CD4-positive, alpha-beta T cell treated with Interleukin-17A for 1 hour (primary cell): ENCODE measurements around the gene LAMTOR4.

Experiments used
- DNase-seq: peaks from one replicate; pipeline ENCODE4 v3.0.0-alpha.2; 2020

The LAMTOR4 gene

DNA sequence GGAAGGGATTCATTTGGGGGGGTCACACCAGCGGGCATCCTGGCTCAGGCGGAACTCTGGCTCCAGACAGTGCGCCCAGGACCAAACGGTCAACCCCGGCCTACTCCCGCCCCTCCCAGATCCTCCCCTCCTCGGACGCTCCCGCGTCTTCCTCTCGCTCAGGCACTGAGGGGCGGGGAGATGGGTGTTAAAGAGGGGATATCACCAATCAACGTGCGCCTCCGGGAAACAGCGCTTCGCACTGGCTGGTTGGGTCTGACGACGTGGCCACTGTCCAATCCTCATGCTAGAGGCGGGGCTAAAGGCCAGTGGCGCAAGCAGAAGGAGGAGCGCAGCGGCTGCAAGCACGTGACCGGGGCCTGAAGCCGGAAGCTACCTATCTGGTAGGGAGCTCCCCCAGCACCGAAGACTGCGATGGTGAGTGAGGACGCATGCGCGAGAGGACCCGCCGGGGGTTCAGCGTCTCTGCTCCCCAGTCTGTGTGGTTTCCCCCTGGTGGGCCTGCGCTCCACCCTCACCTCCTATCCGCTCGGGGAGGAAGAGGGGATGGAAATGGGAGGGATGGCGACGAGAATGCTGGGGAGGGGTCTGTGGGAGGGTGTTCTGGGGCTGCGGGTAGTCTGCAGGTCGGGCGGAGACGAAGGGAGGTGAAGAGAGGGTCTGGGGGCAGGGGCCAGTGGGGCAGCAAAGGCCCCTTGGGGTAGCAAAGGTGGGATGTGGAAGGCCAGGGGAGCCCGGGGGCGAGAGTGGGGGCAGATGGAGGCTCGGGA lies at the start of gene LAMTOR4:
TSS of gene LAMTOR4 (plus strand) at position 360 of the 770 bp plus-strand sequence. CDS start at position 415, 55 bp downstream.
- DNase-seq = peak; percentile 99

DNA sequence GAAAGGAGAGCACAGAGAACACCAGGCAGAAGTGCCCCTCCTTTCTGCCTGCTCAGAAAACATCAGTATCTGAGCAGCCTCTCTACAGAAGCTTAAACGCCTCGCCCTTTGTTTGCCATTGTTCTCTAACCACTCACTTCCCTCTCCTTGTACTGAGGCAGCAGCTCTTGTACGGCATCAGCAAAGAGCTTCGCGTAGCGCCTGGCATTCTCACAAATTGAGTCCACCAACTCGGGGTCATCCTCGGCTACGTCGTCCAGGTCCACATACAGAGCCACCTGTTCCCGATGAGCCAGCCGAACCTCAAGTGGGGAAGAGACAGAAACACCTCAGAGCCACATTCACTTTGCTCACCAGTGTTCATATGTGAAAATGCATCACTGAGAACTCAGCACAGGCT lies 49.3 kb upstream of the LAMTOR4 start:
- no peak for DNase-seq

DNA sequence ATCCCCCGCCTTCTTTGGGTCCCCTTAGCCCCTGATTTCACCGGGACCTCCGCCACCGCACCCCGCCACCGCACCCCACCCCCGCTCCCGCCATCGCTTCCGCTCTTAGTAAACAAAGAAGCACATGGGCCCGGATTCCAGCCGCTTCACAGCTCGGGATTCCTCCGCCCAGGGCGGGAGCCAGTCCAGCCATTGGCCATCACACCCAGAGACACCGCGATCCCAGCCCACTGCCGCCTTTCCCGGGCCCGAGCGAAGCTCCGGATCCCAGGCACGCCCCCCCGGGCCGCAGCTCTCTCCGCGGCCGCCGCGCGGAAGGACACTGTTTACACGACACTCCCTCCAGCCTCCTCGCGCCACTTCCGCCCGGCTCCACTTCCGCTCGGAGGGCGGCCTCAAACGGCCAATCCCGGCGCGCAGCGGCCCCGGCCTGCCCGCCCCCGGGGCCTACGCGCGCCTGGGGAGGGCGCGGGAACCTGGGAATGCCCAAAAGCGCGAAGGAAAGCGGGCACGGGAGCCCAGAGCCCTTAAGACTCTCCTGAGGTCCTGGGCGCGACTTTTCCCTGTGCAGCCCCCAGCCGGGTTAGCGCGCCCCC lies 48.2 kb upstream of the LAMTOR4 start:
- DNase-seq = peak; percentile 89

DNA sequence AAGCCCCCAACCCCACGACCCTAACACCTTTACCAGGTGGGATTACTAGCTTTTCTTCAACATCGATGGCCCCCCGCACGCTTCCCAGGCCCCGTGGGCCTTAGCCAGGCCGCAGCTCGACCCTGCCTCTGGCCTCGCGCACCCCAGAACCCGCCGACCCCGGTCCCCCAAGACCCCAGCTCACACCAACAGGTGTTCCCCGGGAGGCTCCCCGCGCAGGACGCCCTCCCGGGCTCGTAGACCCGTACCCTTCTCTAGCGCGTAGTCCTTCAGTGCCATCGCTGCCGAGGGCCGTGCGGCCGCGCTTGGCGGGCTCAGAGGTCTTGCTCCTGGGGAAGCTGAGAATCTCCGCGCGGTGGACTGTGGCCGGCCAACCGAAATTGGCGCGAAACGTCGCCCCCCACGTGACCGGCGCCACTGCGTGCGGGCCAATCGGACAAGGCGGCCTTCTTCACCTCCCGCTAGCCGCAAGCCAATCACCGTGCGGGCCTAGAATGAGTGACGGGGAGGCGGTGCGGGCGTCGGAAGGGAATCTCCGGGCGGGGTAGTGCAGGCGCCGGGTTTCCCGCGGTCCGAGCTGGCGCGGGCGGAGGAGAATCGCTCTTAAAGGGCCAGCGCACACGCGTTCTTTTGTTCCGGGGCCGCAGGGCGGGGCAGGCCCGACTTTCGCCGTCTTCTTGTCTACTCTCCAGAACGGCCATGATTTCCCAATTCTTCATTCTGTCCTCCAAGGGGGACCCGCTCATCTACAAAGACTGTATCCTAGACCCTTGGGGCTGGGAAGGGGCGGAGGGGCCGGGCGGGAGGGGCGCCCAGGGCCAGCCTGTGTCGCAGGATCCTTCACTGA lies 47.5 kb upstream of the LAMTOR4 start, which contains the start of the genes AP4M1 and MCM7:
TSS of gene AP4M1 (plus strand) at position 628 of the 847 bp plus-strand sequence. CDS start at position 700, 72 bp downstream.
TSS of gene MCM7 (minus strand) at position 382 of the 847 bp plus-strand sequence. CDS start at position 279, 103 bp downstream.
- DNase-seq = peak; percentile 97

DNA sequence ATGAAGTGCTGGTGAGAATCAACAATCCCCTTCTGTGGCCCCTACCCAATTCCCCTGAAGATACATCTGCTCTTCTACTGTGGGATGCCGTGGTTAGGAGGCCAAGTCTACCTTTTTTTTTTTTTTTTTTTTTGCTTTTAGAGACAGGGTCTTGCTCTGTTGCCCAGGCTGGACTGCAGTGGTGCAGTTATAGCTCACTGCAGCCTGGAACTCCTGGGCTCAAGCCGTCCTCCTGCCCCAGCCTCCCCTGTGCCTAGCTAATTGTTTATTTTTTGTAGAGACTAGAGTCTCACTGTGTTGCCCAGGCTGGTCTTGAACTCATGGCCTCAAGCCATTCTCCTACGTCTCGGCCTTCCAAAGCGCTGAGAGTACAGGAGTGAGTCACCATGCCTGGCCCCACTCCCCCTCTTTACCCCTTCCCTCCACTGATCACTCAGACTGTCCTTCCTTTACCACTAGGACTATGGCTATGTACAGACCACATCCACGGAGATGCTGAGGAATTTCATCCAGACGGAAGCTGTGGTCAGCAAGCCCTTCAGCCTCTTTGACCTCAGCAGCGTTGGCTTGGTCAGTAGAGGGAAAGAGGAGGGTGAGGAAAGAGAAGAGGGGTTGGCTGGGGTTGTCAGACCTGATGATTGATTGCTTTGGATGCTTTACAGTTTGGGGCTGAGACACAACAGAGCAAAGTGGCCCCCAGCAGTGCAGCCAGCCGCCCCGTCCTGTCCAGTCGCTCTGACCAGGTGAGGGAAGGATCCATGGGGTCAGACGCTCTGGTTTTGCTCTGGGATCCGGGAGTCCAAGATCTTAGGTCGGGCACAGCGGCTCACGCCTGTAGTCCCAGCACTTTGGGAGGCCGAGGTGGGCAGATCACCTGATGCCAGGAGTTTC lies 45.5 kb upstream of the LAMTOR4 start:
- no peak for DNase-seq

DNA sequence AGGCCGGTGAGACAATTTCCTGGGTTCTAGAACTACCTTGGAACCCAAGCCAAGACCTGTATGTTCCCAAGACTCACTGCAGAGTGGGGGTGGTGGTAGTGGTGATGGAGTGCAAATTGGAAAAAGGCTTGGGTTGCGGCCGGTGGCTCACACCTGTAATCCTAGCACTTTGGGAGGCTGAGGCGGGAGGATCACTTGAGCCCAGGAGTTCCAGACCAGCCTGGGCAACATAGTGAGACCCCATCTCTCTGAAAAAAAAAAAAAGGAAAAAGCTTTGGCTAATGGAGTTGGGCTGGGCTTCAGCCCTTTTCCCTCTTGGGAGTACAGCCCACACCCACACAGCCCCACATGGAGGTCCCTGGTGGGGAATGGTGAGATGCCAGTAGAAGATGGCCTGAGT lies 43.2 kb upstream of the LAMTOR4 start:
- DNase-seq = no peak

DNA sequence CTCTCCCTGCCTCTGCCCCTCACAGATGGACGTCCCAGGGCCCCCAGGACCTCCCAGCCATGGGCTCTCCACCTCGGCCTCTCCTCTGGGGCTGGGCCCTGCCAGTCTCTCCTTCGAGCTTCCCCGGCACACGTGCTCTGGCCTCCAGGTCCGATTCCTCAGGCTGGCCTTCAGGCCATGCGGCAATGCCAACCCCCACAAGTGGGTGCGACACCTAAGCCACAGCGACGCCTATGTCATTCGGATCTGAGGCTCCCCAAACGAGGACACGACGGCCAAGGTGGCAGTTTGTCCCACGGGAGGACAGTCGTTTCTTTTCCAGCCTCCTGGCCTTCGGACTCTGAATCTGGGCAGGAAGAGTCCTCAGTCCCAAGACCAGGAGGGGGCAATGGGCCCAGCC lies 42.1 kb upstream of the LAMTOR4 start:
- no peak for DNase-seq

DNA sequence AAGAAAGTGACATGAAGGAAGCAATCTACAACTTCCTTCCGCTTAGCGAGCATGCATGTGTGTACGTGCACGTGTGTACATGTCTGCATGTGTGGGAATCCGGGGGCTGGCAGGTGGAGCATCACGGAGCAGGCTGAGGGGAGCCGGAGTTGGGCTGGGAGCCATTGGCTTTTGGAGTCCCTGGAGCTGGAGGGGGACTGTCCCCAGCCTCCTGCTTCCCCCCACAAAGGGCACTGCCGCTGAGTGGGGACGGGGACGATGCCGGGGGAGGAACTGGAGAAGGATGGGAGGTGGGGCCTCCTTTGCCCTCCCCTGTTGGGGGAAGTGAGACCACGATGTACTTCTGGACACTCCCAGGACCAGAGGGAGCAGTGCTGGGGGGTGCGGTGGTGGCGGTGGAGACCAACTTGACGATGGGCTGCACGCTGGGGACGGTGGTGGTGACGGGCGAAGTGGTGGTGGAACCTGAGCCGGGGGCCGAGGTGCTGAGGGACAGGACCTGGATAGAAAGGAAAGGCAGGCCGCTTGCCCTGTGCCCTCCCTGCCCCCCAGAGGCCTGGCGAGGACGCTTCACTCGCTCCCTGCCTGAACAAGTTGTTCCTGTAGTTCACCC lies 41.5 kb upstream of the LAMTOR4 start:
- DNase-seq = no peak

DNA sequence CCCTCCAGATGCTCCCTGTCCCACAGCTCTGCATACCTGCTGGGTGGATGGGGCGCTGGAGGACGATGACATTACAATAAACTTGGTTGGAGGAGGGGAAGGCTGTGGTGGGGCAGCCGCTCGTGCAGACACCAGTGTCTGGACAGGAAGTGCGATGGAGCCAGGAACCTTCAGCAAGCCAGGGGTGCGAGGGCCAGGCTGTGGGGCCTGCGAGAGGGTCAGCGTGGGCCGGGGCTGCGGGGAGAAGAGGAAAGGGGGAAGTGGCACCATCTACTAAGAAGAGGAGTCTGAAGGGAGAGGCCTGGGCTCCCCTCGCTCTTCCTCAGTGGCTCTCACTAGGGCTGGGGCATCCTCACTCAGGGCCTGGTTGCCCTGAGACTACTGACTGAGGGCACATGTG lies 40.8 kb upstream of the LAMTOR4 start:
- no peak for DNase-seq

DNA sequence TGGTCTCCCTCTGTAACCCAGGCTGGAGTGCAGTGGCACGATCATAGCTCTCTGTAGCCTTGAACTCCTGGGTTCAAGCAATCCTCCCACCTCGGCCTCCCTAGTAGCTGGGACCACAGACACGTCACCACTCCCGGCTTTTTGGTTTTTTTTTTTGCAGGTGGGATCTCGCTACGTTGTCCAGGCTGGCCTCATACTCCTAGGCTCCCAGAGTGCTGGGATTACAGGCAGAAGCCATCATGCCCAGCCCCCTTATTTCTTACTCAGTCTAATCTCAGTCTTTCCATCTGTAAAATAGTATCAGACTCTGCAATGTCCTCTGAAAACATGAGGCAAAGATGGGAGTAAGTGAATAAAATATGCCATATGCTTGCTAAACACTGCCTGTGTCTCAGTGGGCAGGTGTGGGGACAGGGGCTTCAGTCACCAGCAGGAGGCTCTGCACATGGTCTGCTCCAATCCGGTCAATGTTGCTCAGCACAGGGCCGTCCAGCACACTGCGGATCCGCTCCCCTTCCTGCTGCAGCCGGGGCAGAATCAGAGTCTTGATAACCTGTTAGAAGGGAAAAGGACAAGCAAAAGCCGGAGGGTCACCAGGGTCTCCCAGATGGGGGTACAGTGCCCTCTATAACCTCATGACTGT lies 39.1 kb upstream of the LAMTOR4 start:
- DNase-seq = no peak

DNA sequence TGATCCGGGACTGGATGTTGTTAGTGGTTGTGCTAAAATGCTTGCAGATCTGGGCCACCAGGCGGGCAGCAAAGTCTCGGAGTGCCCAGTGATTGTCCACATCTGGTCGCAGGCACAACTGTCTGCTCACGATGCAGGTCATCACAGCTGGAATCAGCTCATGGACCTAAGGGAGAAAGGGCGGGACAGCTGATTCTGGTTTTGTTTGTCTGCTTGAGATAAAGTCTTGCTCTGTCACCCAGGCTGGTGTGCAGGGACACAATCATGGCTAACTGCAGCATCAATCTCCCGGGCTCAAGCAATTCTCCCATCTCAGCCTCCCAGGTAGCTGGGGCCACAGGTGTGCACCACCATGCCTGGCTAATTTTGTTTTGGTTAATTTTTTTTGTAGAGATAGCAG lies 37.6 kb upstream of the LAMTOR4 start:
- DNase-seq = no peak

DNA sequence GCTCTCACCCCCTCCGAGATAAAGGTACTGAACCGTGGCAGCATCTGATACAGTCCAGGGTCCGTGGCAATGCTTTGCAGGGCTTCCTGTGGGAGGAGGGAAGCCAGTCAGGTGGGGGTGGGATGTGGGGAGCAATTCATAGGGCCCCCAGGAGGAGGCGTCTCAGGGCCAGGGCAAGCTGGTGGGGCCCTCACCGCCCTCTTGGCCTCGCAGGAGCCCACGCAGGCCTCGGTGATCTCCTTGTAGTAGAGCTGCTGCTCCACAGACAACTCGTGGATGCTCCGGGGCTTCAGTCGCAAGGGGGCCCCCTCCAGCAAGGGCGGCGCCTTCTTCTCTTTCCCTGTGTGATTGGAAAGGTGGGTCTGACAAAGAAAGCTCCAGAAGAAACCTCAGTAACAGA lies 36.8 kb upstream of the LAMTOR4 start:
- DNase-seq = no peak

DNA sequence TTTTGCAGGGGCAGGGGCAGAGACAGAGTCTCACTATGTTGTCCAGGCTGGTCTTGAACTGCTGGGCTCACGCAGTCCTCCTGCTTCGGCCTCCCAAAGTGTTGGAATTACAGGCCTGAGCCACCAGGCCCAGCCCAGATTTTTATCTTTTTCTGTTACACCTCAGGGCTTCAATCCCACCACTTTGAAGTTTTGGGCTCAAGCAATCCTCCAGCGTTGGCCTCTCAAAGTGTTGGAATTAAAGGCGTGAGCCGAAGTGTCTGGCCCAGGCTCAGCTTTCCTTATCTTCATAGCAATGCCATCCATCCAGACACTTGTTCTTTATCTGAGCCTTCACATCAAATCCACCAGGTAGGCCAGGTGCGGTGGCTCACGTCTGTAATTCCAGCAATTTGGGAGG lies 33.7 kb upstream of the LAMTOR4 start:
- DNase-seq = no peak

DNA sequence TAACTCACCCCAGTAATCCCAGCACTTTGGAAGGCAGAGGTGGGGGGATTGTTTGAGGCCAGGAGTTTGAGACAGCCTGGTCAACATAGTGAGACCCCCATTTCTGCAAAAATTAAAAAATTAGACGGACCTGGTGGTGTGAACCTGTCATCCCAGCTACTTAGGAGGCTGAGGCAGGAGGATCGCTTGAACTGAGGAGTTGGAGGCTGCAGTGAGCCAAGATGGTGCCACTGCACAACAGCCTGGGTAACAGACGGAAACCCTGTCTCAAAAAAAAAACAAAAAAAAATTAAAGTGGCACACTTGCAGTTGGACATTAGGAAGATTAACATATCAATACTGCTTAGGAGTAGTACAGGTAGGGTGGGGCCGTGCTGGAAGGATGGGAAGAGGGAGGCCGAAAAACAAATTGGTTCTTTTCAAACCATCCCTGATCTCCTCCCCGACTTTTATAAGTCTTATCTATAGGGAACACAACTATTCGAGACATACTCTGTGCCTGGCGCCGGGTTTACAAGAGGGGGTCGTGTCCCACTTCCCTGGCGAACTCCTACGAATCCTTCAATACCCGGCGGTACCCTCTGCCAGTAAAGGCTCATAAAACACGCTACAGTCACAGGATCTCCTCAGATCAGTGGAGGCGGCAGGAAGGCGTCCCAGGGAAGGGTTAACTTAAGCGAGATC lies 30.2 kb upstream of the LAMTOR4 start:
- DNase-seq = no peak

DNA sequence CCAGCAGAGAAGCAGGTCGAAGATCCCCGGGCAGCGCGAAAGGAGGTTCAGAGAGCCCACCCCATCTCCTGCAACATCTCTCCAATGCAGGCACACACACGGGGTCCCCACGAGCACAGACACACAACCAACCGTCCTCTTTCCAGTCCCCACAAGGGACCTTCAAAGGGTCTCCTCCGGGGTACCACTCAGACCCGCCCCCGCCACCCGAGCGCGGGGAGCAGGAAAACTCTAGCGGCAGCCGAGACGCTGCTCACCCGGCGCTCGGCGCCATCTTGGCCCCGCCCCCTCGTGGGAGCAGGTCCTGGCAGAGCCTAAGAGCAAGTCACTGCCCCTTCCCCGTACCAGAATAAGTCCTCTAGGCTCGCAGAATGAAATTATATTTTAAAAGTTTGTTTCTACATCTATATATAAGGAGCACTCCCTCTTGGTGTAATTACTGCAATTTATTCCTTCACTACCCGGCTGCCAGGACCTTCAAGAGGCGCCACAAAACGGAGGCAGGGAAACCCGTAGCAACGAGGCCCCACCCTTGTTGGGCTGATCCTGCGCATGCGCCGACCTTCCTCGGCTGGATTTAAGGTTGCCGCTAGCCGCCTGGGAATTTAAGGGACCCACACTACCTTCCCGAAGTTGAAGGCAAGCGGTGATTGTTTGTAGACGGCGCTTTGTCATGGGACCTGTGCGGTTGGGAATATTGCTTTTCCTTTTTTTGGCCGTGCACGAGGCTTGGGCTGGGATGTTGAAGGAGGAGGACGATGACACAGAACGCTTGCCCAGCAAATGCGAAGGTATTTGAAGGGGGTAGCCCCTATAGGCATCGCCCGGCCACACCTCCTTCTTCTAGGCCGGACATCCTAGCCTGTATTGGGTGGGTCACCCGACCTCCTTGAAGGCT lies 29.4 kb upstream of the LAMTOR4 start, which contains the start of the genes CNPY4 and TAF6:
TSS of gene CNPY4 (plus strand) at position 563 of the 898 bp plus-strand sequence. CDS start at position 674, 111 bp downstream.
TSS of gene TAF6 (minus strand) at position 287 of the 898 bp plus-strand sequence. CDS start 5,149 bp downstream, outside the sequence.
- peak; percentile 96 for DNase-seq

DNA sequence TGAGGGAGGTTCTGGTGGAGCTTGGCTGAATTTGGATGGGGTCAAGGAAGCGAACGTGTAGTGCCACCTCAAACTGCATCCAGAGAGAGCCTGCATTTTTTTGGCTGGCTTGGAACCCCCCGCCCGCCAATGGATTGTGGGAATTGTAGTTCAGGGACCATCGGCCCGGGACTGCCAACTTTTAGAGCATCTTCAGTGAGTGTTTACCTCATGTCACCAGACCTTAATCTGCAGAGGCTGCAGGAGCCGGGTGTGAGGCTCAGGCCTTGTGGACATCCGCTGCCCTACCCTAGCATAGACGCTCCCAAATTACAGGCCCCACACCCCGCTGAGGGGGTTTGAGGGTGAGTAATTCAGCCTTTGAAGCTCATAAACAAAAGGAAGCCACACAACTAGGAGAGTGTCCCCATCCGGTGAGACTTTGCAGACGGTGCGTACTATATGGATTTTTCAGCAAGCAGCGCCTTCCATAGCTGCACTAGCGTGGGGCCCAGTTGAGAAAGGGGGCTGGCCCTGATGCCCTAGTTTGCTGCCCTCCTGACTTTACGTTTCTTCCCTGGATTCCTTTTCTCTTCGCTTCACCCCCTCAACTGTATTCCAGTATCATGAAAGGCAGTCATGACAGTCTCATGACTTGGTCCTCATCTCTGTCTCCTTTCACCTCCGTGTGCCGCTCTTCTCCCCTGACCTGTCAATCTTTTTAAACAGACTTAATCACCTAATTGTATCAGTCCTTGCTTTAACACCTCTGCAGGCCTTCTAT lies 28.6 kb upstream of the LAMTOR4 start:
- peak; percentile 81 for DNase-seq

DNA sequence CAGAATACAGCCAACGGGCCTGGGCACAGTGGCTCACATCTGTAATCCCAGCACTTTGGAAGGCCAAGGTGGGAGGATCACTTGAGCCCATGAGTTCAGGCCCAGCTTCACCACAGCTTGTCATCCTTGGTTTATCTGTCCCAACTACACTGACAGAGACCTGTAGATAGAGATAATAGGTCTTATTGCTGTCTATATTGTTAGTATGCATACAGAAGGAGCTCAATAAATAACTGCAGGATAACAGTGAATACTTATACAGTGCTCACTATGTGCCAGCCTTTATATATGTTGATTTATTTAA lies 28.0 kb upstream of the LAMTOR4 start:
- DNase-seq = no peak

DNA sequence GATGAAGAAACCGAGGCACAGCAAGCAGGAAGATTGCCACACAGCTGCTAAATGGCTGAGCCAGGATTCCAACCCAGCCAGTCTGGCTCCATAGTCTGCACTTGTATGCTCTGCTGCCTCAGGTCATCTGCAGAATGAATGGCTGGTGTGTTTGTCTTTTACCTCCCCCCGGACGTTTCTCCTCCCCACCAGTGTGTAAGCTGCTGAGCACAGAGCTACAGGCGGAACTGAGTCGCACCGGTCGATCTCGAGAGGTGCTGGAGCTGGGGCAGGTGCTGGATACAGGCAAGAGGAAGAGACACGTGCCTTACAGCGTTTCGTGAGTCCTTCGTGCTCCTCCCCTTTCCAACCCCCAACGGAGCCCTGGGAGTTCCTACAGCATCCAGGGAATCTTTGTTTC lies 26.7 kb upstream of the LAMTOR4 start:
- DNase-seq = no peak

DNA sequence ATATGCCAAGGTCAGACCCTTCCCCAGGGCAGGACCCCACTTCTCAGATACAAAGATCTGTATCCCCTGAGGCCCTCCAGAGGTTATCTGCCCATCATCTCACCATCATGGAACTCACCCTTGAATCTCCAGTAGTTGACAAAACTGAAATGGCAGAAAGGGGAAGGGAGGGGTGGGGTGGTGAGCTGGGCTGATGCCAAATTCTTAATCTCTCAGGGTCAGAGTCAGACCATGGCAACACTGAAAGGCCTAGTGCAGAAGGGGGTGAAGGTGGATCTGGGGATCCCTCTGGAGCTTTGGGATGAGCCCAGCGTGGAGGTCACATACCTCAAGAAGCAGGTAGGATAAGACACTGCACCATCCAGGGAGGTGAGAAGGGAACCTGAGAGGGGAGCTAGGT lies 26.1 kb upstream of the LAMTOR4 start:
- no peak for DNase-seq
